Measurements from ENCODE around the gene HILPDA.

DNA sequence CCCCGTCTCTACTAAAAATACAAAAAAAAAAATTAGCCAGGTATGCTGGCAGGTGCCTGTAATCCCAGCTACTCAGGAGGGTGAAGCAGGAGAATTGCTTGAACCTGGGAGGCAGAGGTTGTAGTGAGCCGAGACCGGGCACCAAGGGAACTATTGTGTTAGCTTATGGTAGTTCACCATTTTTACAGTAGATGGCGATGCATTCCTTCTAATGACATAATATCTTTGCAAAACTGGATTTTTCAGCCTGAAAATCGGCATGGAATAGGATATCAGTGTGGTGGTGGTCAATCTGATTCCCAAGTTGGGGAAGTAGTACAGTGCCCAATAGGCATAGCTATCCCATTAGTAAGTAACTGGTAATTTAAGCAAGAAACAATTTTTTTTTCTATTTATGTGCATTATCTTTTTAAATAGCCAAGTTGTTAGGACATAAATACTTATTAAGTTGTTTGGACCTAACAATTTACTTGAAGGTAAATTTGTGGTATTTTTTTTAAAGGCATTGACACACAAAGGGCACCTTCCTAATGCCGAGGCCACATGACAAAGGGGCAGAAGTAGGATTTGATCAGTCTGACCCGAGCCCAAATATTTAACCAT, 28.3 kb upstream of the HILPDA start:
- TF ChIP-seq POLR2AphosphoS5 (IDR thresholded peaks at IDR 0.05; ENCODE audit: low read depth, low read length), result no peak
- TF ChIP-seq, protein P1, sequence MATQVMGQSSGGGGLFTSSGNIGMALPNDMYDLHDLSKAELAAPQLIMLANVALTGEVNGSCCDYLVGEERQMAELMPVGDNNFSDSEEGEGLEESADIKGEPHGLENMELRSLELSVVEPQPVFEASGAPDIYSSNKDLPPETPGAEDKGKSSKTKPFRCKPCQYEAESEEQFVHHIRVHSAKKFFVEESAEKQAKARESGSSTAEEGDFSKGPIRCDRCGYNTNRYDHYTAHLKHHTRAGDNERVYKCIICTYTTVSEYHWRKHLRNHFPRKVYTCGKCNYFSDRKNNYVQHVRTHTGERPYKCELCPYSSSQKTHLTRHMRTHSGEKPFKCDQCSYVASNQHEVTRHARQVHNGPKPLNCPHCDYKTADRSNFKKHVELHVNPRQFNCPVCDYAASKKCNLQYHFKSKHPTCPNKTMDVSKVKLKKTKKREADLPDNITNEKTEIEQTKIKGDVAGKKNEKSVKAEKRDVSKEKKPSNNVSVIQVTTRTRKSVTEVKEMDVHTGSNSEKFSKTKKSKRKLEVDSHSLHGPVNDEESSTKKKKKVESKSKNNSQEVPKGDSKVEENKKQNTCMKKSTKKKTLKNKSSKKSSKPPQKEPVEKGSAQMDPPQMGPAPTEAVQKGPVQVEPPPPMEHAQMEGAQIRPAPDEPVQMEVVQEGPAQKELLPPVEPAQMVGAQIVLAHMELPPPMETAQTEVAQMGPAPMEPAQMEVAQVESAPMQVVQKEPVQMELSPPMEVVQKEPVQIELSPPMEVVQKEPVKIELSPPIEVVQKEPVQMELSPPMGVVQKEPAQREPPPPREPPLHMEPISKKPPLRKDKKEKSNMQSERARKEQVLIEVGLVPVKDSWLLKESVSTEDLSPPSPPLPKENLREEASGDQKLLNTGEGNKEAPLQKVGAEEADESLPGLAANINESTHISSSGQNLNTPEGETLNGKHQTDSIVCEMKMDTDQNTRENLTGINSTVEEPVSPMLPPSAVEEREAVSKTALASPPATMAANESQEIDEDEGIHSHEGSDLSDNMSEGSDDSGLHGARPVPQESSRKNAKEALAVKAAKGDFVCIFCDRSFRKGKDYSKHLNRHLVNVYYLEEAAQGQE (IDR thresholded peaks at IDR 0.05; ENCODE audit: insufficient read depth in 1 of 2, low read depth in 2 of 2, low read length in 2 of 2), result no peak
- no peak for TF ChIP-seq SIN3A (IDR thresholded peaks at IDR 0.05; ENCODE audit: borderline replicate concordance, insufficient read depth, low read length)
- TF ChIP-seq FOXP2 (optimal IDR thresholded peaks at IDR 0.05; ENCODE audit: borderline replicate concordance, extremely low read depth, extremely low read length, insufficient read depth), result no peak
- TF ChIP-seq TAF1 (IDR thresholded peaks at IDR 0.05; ENCODE audit: borderline replicate concordance, insufficient read depth, low read length), result no peak
